ENCODE results near the gene LEMD2.
"Not testable (repeated sequence)": the region's sequence is repeated elsewhere in the genome, so short reads cannot be mapped to it uniquely, and the experiment has no call there.

Gene LEMD2

DNA sequence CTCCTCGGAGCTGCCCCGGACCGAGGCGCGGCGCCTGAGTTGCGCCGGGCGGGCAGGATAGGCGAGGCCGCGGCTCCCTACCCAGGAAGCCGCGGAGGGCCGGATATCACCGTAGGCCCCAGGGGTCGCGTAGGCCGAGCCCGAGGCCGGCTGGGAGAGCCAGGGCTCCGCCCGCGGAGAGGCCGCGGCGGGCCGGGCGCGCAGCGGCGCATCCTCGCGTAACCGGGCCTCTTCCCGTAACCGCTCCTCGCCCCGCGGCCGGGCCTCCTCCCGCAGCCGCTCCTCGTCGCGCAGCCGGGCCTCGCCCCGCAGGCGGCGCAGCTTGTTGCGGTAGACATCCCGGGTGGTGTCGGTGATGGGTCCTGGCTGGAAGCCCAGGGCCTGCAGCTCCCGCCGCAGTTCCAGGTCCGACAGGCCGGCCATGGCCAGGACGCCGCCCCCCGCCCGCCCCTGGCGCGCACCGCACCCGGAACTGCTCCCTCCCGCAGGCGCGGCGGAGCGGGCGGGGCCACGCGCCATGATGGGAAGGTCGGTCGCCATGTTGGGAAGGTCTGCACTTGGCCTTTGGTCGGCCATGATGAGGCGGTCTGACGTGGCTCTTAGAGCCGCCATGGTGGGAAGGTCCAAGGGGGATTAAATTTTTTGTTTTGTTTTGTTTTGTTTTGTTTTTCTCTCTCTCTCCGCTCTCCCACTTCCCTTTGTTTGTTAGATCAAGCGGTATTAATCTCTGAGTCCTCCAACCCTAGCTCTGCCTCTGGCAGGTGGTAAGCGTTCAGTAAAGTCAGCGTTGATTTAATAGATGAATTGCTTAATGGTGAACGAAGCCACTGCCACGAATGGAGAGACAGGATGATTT, at the start of gene LEMD2:
Gene LEMD2 (minus strand): TSS at position 437 of the 856 bp plus-strand sequence. CDS start 14 bp downstream, at position 423.
- DNase-seq = peak; percentile 25

- no peak for DNase-seq
Measured at GRCh38 chr6:33837971-33838665, 49.2 kb upstream of the LEMD2 start.

GRCh38 chr6:33836806-33837469, 48.0 kb upstream of the LEMD2 start:
- no peak for DNase-seq

DNA sequence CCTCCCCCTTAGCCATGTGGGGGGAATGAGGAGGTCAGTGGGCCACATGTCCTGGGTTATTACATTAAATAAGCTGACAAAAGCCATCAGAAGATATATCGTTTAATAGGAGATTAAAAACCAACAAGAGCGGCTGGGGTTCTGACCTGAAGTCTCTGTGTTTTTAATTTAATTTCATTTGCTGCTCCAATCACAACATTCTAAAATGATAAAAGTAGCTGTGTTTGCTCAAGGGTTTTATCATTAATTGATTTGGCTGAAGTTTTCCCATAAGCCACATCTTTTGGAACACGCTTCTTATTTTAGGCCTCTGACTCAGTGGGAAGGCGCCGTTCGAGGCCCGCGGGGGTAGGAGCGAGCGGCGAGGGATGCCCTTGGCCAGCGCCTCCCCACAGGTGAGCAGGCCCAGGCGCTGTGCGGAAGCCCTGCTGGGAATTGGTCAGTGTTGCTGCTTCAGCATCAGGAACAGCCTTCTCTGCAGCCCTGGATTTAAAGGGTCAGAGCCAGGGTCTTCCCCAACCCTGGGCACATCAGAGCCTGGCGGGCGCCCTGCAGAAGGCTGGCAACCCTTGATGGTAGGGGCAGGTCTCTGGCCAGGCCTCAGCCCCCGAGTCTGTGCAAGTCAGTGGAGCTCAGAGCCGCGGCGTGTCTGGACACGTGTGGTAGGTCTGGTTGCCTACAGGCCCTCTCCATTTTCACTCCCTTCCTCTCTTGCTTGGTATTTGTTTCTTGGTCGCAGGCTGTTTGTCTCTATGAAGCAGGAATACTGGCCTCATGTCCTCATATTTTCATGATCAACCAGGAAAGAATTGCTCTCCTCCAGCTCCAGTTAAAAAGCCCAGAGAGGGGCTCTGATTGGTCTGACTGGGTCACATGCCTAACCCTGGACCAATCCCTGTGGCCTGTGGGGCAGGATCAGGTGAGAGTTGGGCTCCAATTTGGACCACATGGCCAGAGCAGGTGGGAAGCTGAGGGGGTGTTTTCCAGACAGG, 45.8 kb upstream of the LEMD2 start:
- DNase-seq = no peak

DNA sequence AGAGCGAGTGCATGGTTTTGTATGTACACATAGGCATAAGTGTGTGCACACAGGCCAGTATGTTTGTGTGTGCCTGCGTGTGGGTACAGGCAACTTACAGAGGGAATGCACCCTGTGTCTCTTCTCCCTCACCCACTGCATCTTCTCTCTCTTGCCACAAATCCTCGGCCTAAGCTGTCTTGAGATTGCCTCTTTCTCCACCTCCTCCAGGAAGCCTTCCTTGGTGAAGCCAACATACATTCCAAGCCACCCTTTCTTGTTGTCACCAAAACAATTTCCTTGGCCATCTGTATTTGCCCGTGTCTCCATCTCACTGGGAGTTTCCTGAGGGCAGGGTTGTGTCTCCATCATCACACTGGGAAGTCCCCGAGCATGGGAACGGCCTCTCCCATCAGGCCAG, 44.7 kb upstream of the LEMD2 start:
- no peak for DNase-seq

DNA sequence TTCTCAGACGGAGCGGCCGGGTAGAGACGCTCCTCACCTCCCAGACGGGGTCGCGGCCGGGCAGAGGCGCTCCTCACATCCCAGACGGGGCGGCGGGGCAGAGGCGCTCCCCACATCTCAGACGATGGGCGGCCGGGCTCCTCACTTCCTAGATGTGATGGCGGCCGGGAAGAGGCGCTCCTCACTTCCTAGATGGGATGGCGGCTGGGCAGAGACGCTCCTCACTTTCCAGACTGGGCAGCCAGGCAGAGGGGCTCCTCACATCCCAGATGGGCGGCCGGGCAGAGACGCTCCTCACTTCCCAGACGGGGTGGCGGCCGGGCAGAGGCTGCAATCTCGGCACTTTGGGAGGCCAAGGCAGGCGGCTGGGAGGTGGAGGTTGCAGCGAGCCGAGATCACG, 43.9 kb upstream of the LEMD2 start:
- not testable (repeated sequence) for DNase-seq

DNA sequence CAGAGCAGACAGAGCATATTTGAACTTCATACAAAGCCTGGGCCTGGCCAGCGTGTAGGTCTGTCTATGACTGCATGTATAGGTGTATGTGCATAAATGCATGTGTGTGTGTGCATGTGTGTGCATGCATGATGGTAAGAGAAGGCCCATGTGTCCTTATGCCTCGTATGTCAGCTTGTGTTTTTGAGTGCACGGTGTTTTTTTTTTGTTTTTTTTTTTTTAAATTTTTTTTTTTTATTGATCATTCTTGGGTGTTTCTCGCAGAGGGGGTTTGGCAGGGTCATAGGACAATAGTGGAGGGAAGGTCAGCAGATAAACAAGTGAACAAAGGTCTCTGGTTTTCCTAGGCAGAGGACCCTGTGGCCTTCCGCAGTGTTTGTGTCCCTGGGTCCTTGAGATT, 42.8 kb upstream of the LEMD2 start:
- DNase-seq = not testable (repeated sequence)

DNA sequence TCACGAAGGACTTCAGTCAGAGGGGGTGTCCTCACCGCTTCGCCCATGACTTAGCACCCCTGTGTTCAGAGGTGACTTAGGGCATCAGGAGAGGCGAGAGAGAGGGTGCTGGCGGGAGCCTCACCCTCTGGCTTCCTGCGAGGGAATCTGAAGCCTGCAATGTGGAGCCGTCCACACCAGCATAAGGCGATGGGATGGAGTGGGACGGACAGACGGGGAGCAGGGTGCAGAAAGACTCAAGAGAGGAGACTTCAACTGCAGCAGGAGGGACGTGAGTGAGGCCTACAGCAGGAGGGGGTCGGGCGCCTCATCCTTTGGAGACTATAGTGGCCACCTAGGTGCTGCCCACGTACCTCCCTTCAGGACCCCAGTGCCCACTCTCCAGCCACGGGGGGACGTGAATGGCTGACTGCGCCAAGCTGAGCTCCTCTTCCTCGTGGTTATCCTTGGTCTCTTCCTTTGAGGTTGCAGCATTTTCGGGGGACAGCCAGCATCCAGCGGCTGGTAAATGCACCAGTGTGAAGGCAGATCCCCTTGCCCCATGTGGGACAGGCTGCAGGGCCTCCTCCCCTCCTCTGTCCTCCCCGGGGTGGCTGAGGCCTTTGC, 41.8 kb upstream of the LEMD2 start:
- no peak for DNase-seq

DNA sequence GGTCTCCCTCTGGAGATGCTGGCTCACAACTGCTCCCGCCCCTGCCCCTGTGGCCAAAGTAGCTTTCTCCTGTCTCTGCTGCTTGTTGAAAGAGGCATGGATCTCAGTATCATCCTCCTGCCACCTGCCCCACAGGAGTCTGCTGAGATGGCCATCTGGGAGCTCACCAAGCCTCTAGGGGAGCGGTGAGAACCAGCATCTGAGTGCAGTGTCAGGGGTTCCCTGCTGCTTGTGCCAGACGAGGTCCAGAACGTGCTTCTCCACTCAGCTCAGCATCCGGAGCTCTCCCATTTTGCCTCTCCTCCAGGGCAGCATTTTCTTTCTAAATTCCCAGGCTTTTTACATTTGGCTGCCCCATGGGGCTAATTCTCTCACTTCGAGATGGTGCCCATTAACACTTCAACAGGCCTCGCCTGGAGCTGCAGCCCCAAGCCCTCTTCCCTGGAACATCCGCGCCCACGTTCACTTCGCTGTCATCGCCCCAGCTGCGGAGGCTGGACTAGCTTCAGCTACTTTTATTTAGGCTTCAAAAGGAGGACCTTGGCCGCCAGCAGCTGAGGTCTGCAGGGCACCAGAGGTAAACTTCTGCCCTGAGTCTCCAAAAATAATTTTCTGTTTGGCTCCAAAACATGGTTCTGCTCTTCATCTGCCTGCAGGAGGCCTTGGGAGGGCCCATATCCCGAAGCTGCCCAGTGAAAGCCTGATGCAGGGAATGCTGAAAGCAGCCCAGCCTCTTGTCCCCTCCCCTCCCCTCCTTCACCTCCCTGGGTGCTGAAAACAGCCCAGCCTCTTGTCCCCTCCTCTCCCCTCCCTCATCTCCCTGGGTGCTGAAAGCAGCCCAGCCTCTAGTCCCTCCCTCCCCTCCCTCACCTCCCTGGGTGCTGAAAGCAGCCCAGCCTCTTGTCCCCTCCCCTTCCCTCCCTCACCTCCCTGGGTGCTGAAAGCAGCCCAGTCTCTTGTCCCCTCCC, 40.1 kb upstream of the LEMD2 start:
- no peak for DNase-seq

- no peak for DNase-seq
Measured at GRCh38 chr6:33828452-33828763, 39.5 kb upstream of the LEMD2 start.

GRCh38 chr6:33827546-33828451, 38.9 kb upstream of the LEMD2 start:
- no peak for DNase-seq

DNA sequence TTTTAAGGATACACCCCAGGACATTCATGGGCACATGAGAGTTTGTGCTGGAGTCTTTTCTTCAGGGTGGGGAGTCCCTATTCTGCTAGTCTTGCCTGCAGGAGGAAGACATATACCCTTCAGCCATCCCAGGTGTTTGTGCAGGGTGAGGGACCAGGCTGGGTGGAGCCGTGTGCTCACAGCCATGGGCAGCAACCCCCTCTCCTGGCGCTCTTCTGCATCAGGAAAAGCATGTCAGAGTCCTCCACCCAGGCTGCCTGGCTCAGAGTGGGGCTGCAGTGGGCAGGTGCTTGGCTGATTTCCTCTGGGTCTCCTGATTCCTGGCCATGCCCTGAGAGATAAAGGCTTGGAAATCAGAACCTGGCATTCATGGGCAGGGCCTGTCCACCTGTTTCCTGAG, 37.6 kb upstream of the LEMD2 start:
- DNase-seq = no peak

GRCh38 chr6:33824461-33825154, 35.7 kb upstream of the LEMD2 start:
- no peak for DNase-seq

GRCh38 chr6:33823806-33824205, 34.9 kb upstream of the LEMD2 start:
- no peak for DNase-seq

DNA sequence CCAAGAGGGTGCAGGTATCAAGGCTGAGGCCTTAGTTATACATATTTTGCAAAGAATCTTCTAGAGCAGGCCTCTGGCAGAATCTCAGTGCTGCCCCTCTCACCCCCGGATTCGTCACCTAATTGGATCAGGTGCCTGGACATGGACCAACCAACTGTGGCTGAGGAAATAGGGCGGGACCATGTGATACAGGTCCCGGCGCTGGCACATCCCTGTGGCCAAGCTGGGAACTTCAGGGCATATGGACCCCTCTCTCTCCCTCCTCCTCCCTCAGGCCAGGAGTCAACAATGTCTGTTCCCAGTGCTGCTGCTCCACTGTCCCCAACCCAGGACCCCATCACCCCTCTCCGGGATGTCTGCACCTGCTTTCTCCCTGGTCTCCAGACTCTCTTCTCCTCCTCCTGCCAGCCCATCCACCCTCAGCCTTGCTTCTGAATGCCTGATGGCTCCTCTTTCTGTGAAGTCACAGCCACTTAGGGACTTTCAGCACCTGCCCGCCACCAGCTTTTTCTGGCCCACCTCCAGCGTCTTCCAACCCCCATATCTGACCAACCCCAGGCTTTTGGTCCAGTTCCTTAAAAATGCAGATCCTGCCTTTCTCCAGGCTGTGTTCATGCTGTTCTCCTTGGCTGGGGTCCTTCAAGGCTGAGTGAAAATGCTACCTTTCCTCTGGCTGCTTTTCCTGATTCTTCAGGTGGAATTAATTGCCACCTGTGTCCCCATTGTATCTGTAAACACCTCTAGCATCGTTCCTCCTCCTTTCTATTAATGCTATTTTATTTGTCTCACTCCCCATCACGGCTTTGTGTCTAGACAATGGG, 33.9 kb upstream of the LEMD2 start:
- DNase-seq = no peak

- DNase-seq = no peak
Measured at GRCh38 chr6:33820784-33821520, 32.0 kb upstream of the LEMD2 start.

DNA sequence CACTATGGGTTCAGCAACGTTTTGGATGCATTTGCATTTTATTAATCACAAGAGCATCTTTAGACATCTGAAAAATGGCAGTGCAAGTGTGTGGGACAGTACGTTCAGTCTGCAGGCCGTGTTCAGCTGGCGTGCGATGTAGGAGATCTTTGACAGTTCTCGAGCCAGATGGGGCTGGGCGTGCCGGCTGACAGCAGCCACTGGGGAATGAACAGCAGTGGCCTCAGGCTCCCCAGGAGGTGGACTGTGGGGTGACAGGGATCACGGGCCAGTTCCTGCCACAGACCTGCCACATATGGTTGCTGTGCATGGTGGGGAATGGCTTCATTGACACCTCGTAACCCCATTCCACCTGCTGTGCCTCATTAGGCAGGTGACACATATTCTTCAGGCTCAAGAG, 31.3 kb upstream of the LEMD2 start:
- DNase-seq = no peak

DNA sequence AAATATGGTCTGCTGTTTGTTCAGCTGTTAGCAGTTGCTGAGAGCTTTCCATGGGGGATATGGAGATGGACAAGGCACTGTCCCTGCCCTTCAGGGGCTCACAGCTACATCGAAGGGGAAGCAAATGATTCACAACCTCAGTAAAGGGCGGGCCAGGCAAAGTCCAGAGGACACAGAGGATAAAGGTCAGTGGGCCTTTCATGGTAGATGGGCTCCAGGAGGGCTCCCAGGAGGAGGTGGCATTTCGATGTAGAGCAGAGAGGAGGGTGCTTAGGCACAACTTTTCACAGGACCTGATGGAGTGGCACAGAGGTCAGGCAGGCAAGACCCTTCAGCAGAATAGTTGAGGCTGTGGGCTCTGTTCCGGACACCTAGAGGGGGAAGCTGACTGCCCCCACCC, 30.1 kb upstream of the LEMD2 start:
- no peak for DNase-seq

Measured in NCI-H187 treated with DMSO at 0.1 percent for 48 hours (cell line).